ENCODE results near the gene PAPPA2.
"Not testable (repeated sequence)": the region's sequence is repeated elsewhere in the genome, so short reads cannot be mapped to it uniquely, and the experiment has no call there.

Gene PAPPA2
- total RNA-seq, result 0.04 to 0.19 (median 0.05) reads per million in 3 experiments

DNA sequence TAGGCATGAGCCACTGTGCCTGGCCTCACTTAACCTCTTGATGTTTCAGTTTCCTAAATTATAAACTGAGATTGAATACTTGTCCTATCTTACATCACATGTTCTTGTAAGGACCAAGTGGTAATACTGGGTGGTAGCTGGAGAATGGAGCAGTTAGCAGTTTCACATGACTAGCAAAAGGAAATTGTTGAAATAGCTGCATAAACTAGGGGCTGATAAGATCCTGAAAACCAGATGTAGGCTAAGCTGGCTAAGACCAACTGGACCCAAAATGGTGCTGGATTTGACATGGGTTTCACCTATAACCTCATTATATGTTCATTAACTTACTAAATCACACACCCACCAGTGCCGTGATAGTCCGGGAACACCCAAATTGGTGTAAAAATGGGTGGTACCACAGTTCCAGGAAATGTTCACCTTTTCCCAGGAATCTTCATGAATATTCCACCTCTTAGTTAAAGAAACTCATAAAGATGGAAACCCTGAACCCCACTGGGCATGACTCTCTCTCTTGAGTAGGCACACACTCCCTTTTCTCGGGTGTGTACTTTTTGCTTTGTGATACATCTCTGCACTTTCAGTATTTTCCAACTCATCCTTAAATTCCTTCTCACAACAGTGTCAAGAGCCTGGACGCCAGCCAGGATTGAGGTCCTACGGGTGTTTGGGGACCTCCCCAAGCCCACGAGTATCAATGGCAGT lies at the start of gene PAPPA2:
PAPPA2 (plus strand) TSS at position 502 of the 705 bp plus-strand sequence. CDS start 93,148 bp downstream, outside the sequence.
- no peak for DNase-seq

DNA sequence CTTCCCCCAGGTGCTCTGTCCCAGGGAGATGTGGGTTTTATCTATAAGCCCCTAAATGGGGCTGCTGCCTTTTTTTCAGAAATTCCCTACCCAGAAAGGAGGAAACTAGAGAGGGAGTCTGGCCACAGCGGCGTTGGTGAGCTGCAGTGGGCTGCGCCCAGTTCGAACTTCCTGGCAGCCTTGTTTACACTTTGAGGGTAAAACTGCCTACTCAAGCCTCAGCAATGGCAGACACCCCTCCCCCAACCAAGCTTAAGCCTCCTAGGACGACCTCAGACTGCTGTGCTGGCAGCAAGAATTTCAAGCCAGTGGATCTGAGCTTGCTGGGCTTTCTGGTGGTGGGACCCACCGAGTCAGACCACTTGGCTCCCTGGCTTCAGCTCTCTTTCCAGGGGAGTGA lies 46.2 kb upstream of the PAPPA2 start:
- DNase-seq, result no peak

DNA sequence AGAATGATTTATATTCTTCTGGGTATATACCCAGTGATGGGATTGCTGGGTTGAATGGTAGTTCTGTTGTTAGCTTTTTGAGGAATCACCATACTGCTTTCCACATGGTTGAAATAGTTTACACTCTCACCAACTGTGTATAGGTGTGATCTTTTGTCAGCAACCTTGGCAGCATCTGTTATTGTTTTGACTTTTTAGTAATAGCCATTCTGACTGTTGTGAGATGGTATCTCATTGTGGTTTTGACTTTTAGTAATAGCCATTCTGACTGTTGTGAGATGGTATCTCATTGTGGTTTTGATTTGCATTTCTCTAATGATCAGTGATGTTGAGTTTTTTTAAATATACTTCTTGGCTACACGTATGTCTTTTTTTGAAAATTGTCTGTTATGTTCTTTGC lies 43.4 kb upstream of the PAPPA2 start:
- not testable (repeated sequence) for DNase-seq

- no peak for DNase-seq
Measured at GRCh38 chr1:176434234-176434633, 28.7 kb upstream of the PAPPA2 start.

DNA sequence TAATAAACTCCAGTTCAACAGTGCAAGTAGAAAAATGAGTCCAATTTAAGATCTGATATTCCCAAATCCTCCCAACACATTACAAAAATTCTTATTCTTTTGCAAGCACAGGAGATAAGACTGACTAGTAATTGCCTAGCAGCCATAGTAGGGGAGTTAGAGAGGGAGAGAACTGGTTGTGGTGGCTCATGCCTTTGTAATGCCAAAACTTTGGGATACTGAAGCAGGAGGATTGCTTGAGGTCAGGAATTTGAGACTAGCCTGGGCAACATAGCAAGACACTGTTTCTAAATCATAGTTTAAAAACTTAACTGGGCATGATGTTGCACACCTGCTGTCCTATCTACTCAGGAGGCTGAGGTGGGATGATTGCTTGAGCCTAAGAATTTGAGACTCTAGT lies 26.7 kb upstream of the PAPPA2 start:
- DNase-seq, result no peak

DNA sequence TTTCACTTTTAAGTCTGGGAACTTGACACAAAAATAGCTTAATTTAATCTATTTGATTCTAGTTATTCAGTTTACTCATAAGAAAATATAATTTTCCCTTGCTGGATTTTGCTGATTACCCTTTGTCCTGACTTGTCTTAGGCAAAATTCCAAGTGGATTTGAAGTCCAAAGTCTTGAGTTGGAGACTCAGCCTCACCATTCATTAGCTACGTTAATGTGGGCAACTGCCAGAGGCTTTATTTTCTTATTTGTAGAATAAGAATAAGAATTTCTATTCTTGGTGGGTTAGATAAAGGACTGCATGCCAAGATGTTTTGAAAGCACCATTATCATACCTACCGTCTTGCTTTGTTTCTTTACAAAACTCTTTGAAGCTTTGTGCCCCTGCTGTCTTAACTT lies 22.8 kb upstream of the PAPPA2 start:
- DNase-seq, result no peak

DNA sequence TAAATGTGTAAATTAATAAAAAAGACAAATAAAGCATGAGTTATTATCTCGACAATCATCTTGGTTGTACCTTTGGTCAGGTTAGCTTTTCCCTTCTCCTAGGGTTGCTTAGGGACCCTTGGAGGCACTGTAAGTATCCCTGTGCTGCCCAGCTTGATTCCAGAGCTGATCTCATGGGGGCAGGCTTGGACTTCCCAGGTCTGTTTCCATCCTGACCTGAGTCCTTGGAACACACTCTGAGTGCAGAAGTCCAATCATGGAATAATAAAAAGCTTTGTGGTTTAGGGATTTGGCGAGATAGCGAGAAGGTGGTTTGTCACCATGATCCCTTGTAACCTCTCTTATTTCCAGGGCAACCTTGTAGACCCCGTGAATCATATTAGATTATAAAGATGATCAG lies 18.7 kb upstream of the PAPPA2 start:
- no peak for DNase-seq

DNA sequence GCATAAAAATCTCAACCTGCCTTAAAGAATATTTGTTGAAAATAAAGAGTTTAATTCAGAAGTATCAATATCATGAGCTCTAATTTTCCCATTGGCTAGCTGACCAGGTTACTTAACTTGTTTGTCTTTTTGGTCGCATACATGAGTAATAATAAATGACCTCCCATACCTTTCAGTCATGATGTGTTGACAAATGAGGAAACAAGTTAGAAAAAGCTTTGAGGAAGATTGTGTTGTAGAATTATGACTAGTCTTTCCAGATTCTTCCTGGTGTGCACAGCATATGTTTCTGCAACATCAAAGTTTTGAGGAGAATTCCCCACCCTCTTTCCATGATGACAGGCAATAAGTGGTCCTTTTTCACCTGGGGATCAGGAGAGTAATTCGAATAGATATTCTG lies 17.6 kb upstream of the PAPPA2 start:
- DNase-seq, result no peak

GRCh38 chr1:176448340-176448739 lies 14.6 kb upstream of the PAPPA2 start:
- DNase-seq, result no peak

- DNase-seq, result no peak
Measured at GRCh38 chr1:176450526-176450925, 12.4 kb upstream of the PAPPA2 start.

DNA sequence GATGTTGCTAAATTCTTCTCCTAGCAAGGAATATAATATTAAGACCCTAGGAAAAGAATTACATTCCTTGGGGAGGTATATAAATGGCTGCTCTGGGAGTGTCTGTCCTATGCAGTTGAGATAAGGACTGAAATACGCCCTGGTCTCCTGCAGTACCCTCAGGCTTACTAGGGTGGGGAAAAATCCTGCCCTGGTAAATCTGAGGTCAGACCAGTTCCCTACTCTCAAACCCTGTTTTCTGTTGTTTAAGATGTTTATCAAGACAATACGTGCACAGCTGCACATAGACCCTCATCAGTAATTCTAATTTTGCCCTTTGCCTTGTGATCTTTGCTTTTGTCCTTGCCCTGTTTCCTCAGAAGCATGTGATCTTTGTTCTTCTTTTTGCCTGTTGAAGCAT lies 11.2 kb upstream of the PAPPA2 start:
- DNase-seq, result not testable (repeated sequence)

DNA sequence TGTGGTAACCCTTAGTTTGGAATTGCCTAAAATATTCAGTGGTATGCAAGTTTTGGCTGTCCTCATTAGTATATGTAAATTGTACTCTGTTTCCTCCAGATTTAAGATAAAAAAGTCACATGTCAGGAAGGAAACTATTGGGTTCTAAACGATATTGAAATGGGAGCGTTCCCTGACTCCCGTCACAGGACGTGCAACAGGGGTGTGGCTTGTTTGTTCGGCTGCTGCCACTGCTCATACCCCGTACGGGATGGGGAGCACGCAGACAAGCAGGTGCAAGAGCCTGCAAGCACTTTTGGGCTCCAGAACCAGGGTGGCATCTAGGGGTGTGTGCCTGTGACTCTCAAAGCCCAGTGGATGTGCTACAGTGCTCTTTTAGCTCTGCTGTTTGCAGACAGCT lies 6.2 kb upstream of the PAPPA2 start:
- no peak for DNase-seq

DNA sequence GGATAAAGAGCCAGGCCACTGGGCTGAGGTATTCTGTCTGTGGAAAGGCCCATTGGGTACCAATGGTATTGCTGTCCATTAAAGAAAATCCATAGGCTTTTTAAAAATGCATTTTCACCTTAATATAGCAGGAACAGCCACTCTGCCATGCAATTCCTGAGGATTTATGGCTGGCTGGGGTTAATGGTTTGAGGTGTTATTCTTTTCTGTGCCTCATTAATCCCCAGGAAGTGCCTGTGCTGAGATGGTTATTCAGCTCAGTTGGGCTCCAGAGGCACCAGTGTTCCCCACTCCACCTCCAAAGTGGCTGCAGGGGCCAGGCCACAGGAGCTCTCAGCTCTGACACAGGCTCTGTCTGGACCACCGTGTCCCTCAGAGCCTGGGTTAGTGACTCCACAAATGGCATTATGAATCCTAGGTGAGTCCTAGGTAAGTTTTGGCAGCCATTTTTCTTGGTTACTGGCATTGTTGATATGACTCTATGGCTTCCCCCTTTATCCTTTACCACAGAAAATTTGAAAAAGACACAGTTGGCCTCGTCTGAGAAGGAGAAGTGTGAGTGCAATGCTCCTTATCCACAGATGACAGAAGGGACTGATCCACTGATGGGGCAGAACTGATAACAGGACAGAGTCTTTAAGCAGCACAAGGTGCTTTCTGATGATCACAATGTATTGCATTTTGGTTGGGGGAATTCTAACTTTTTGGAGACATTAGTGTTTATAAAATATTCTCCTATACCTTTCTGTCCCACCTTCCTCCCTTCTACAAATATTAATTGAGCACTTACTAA lies 2.2 kb upstream of the PAPPA2 start:
- DNase-seq, result no peak

DNA sequence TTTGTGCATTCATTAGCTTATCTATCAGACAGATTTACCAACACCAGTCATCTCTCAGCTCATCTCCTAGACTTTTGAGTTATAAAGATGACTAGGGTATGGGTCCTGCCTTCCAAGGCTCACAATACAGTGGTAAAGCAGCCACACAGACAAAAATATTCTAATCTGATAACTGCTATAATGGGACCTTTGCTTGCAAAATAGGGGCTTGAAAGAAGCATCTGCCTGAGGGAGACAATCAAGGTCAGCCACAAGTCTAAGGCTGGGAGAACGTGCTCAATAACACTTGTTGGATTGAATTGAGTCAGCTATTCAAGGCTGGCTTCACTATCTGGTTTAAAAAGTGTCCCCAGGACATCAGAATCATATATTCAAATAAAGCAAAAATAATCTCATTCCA lies 1.4 kb upstream of the PAPPA2 start:
- DNase-seq, result no peak

DNA sequence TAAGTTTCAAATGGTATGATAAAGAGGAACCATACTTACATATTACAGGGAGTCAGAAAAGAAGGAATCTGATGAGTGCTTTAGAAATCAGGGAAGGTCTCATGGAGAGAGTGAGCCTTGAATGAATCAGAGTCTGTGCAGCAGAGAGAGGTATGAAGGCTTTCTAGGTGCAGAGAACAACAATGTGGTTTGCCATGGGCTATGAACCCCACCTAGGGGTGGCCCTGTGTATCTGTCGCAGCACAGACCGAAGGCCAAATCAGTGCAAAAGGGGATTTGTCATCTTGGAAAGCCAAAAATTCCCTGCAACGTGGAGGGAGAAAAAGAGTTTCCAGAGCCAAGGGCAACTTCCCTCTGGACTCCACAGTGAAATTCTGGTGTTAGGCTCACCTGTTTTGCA lies 3.5 kb downstream of the PAPPA2 start:
- no peak for DNase-seq

GRCh38 chr1:176469450-176470010 lies 6.6 kb downstream of the PAPPA2 start:
- no peak for DNase-seq

- DNase-seq, result no peak
Measured at GRCh38 chr1:176471338-176472121, 8.6 kb downstream of the PAPPA2 start.

- DNase-seq, result no peak
Measured at GRCh38 chr1:176479971-176480370, 17.0 kb downstream of the PAPPA2 start.

- DNase-seq, result no peak
Measured at GRCh38 chr1:176480750-176481149, 17.8 kb downstream of the PAPPA2 start.

GRCh38 chr1:176485083-176485482 lies 22.1 kb downstream of the PAPPA2 start:
- no peak for DNase-seq

GRCh38 chr1:176494436-176494835 lies 31.5 kb downstream of the PAPPA2 start:
- no peak for DNase-seq

DNA sequence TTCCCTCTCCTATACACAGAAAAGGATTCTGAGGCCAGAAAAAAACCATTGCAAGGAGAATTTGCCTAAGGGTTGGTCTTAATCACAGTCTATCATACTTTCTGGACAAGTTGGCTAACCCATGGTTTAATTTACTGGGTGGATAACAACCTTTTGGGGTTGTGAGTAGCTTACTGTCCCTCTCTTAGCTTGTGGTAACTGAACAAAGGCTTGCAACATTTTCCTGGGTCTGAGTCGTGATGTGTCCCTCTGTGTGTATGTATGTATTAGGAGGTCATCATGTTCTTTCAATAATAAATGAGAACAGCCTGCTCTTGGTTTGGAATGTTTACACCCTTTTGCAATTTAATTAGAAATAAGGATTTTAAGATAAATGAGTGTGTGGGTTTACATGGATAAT lies 36.7 kb downstream of the PAPPA2 start:
- no peak for DNase-seq

DNA sequence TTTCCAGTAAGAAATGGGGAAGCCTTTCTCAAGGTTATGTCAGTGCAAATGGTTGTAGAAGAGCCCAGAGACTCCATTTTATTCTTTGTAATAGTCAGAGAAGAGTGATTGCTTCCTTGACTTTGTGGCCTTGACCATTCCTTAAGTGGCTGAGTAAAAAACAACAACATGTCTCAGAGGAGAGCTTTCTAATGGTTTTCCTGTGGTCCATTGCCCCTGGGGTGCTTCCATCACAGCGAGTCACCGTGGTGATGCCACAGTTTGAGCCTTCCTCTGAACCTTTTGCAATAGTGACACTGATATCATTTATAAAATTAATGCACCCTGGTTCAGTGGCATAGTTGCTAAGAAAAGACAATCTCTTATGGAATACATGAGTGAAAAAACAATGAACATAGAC lies 38.6 kb downstream of the PAPPA2 start:
- DNase-seq, result no peak
